Central memory CD4-positive, alpha-beta T cell (primary cell): ENCODE results near the gene GIGYF2.
A peak's percentile ranks its signal among the peaks of the same experiment; 100 is the strongest.
"Not testable (repeated sequence)": the region's sequence is repeated elsewhere in the genome, so short reads cannot be mapped to it uniquely, and the experiment has no call there.

Source experiments
- DNase-seq: peaks from one replicate; pipeline ENCODE4 v3.0.0; 2022

The GIGYF2 gene

DNA sequence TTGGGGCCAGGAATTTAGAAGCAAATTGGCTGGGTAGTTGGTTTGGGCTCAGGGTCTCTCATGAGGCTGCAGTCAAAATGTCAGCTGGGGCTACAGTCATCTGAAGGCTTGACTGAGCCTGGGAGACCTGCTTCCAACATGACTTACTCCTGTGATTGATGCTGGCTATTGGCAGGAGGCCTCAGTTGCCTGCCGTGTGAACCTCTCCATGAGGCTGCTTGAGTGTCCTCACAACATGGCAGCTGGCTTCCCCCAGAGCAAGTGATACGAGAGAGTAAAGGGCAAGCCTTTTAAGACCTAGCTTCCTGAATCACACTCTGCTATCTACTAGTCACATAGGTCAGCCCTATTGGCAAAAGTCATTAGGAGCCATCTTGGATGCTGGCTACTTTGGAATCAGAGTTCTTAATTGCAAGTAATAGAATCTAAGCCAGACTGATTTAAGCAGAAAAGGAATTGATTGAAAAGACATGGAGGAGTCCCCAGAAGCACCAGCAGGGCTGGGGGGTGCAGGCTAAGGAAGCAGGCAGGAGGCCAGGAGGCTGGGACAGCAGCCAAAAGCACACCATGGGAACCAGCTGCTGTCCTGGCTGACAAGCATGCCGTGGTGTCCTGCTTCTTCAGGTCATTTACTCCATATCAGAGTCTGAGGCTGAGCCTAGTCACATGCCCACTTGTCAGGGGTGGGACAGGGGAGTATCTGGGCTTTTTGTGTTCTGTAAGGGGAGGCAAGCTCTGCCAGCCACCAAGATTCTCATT lies 7.8 kb upstream of the GIGYF2 start:
- no peak for DNase-seq

GRCh38 chr2:232691117-232691516 lies 6.0 kb upstream of the GIGYF2 start:
- not testable (repeated sequence) for DNase-seq

GRCh38 chr2:232693344-232693743 lies 3.8 kb upstream of the GIGYF2 start:
- DNase-seq, result no peak

GRCh38 chr2:232696609-232697058 lies 497 bp upstream of the GIGYF2 start:
- no peak for DNase-seq

GRCh38 chr2:232697807-232698110 lies 628 bp downstream of the GIGYF2 start:
- peak; percentile 6 for DNase-seq

- no peak for DNase-seq
Measured at GRCh38 chr2:232698556-232699091, 1.5 kb downstream of the GIGYF2 start.

DNA sequence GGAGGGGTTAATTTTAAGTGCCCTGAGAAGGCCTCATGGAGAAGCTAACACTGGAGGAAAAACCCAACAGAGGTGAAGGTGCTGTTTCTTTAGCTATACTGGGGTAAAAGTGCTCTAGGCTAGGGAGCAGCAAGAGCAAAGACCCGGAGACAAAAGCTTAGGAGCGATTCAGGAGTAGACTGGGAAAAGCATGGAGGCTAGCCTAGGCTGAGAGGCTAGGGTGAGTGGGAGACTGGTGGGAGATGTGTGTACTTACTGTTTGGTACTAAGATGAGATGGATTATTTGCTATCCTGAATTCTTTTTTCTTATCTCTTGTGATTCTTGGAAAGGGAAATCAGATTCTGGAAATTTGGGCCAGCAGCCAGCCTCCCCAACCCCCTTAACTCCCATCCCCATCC lies 2.0 kb downstream of the GIGYF2 start:
- no peak for DNase-seq

- no peak for DNase-seq
Measured at GRCh38 chr2:232700154-232700553, 3.0 kb downstream of the GIGYF2 start.

DNA sequence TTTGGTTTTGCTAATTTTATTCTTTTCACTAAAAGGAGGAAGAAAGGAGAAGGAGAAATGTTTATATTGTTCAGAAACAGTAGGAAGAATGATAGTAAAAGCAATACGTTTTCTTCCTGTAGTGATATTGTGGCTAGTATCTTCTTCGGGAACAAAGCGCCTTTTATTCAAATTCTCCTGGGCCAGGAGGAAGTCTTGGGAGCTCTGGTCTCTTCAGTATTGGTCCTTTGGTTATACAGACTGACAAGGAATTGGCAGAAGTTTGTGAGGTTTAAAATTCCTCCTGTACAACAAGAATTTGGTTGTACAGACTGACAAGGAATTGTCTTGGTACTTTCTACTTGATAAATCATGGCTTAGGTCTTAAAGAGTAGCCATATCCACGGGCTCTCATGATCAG lies 9.9 kb downstream of the GIGYF2 start:
- no peak for DNase-seq

DNA sequence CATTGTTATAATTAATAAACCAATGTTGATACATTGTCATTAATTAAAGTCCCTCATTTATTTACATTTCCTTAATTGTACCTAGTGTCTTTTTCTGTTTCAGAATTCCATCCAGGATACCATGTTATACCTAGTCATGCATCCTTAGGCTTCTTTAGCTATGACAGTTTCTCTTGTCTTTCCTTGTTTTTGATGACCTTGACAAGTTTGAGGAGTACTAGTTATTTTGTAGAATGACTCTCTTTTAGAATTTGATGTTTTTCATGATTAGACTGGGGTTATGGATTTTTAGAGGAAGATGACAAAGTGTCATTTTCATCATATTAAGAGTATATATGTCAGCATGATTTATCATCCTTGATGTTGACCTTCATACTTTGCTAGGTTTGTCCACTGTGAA lies 16.4 kb downstream of the GIGYF2 start:
- DNase-seq, result no peak

DNA sequence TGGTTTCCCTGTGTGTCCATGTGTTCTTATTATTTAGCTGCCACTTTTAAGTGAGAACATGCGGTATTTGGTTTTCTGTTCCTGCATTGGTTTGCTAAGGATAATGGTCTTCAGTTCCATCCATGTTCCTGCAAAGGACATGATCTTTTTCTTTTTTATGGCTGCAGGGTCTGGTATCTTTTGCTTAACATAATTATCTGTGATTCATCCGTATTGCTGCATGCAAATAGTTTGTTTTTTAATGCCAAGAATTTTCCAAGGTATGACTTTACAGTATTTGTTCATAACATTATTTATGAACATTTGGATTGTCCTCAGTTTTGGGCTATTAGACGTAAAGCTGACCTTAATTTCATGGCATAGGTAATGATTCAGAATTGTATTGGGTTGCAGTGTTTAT lies 17.8 kb downstream of the GIGYF2 start:
- no peak for DNase-seq

GRCh38 chr2:232720056-232720455 lies 22.9 kb downstream of the GIGYF2 start:
- not testable (repeated sequence) for DNase-seq

GRCh38 chr2:232721261-232721660 lies 24.1 kb downstream of the GIGYF2 start:
- no peak for DNase-seq

DNA sequence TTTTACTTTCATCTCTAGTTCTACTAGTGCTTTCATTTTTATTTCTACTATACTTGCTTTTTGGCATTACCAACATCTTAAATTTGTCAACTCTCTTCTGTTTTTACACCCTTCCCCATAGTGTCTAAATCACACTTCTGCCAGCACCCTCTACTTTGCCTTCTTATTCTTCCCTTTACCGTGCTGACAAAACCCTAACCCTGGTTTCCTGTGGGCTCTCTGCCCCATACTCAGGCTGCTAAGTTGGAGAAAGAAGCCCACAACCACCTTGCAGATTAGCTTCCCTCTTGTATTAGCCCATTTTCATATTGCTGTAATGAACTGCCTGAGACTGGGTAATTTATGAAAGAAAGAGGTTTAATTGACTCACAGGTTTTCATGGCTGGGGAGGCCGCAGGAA lies 24.8 kb downstream of the GIGYF2 start:
- DNase-seq, result no peak

GRCh38 chr2:232723027-232723426 lies 25.9 kb downstream of the GIGYF2 start:
- no peak for DNase-seq

GRCh38 chr2:232728785-232729184 lies 31.7 kb downstream of the GIGYF2 start:
- no peak for DNase-seq

- no peak for DNase-seq
Measured at GRCh38 chr2:232731470-232731869, 34.3 kb downstream of the GIGYF2 start.

DNA sequence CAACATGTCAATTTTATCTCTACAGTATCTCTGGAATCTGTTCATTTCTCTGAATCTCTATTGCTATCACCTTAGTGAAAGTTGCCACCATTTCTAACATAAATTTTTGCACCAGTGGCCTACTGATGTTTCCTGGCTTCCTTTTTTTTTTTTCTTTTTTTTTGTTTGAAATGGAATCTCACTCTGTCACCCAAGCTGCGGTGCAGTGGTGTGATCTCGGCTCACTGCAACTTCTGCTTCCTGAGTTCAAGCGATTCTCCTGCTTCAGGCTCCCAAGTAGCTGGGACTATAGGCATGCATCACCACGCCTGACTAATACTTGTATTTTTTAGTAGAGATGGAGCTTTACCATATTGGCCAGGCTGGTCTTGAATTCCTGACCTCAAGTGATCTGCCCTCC lies 44.2 kb downstream of the GIGYF2 start:
- DNase-seq, result no peak

GRCh38 chr2:232741972-232742371 lies 44.8 kb downstream of the GIGYF2 start:
- DNase-seq, result no peak

DNA sequence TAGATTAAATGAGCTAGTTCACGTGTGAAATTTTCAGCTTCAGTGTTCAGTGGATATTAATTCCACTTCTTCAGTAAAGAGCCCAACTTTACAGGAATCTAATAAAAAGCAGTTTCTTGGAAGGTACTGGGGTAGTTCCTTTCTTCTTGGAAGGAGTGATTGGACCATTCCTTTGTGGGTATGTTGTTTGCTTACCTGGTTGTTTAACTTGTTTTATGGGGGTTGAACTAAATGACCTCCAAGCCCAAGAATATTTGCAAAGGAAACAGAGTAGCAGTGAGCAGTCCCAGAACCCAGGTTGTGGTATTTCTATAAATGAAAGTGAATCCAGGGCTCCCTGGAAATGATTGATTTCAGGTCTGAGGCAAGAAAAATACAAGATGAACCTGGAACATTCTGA lies 47.8 kb downstream of the GIGYF2 start:
- no peak for DNase-seq

GRCh38 chr2:232748038-232748437 lies 50.9 kb downstream of the GIGYF2 start:
- DNase-seq, result no peak

GRCh38 chr2:232749331-232749730 lies 52.2 kb downstream of the GIGYF2 start:
- DNase-seq, result no peak

DNA sequence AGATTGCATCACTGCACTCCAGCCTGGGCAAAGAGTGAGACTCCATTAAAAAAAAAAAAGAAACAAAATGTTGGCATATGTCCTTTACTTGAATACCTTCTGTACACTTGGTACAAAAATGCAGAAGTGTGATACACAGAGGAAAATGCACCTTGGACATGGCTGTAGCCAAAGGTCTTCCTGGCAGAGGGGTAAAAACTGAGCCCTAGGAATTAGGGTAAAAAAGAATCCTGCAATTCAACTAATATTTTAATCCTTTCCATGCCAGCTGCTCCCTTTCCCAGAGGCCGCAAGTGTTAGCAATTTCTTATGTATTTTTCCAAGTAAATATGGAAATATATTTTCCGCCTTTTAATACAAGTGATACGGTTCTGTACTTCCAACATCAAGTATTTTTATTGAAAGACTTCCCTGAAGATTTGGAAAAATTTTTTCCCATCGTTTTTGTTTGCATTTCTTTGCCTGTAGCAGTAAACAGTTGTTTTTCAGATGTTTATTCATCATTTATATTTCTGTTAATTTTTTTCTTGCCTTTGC lies 53.1 kb downstream of the GIGYF2 start:
- DNase-seq, result no peak

DNA sequence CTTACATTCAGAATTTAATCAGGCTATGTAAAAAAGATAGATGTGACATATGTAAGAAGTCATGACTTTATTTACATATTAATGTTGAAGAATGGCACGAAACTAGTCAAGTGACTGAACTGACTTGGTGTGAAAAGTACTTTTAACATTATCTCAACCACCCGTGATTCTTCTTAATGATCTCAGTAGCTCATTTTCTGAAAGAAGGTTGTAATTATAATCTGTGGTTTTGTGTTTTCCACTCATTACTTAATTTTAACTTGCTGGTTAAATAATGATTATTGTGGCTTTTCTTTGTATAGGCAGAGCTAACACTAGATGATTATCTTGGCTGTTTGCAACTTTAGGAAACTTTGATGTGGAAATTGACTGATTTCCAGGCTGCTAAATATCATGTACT lies 60.8 kb downstream of the GIGYF2 start:
- peak; percentile 13 for DNase-seq
